ENCODE measurements around the gene RTN4RL1. TPM values are rescaled to one million over a fixed set of nuclear protein-coding genes. Genes with fewer than 3 reads are reported as not detected.

RTN4RL1 gene, protein sequence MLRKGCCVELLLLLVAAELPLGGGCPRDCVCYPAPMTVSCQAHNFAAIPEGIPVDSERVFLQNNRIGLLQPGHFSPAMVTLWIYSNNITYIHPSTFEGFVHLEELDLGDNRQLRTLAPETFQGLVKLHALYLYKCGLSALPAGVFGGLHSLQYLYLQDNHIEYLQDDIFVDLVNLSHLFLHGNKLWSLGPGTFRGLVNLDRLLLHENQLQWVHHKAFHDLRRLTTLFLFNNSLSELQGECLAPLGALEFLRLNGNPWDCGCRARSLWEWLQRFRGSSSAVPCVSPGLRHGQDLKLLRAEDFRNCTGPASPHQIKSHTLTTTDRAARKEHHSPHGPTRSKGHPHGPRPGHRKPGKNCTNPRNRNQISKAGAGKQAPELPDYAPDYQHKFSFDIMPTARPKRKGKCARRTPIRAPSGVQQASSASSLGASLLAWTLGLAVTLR
- polyA plus RNA-seq (ENCODE audit: insufficient read length in 4 of 4), result 1 to 10 TPM in 3 of 4 donors, under 1 TPM in 1; 0.69 to 2.2 (median 1.8) TPM

DNA sequence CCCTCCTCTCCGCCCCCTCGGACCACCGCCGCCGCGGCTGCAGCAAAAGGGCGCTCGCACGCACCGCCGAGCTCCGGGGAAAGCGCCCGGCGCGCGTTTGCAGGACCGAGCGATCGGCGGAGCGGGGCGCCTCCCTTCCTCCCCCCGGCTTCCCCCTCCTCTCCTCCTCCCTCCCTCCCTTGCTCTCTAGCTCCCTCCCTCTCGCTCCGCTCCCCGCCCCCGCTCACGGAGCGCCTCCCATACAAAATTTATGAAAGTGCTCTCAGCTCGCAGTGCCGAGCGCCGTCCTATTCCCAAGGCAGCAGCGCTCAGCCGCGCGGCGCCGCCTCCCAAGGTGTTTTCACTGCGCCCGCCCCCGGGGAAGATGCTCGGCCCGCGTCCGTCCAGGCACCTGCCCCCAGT lies at the start of gene RTN4RL1:
TSS of gene RTN4RL1 (minus strand) at position 115 of the 402 bp plus-strand sequence. CDS start 469 bp downstream, outside the sequence.
- no peak for DNase-seq (ENCODE audit: low read depth in 4 of 4, low spot score in 2 of 4)

DNA sequence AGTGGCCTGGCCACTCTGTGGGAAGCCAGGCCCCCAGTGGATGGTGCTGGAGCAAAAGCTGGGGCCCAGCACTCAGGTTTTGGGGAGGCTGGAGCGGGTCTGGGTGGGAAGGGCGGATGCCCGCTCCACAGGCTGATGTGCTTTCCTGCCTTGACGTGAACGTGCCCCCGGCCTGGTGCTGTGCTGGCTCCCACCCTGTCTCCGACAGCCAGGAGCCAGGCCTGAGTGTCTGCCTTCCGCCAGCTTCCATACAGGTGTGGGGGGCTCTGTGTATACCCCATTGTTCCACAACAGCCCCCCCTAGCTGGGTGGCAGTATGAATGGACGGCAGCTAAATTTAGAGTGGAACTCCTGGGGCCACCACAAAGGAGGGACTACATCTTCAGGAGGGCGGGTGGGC lies 49.8 kb upstream of the RTN4RL1 start:
- DNase-seq (ENCODE audit: low read depth in 4 of 4, low spot score in 2 of 4), result no peak

DNA sequence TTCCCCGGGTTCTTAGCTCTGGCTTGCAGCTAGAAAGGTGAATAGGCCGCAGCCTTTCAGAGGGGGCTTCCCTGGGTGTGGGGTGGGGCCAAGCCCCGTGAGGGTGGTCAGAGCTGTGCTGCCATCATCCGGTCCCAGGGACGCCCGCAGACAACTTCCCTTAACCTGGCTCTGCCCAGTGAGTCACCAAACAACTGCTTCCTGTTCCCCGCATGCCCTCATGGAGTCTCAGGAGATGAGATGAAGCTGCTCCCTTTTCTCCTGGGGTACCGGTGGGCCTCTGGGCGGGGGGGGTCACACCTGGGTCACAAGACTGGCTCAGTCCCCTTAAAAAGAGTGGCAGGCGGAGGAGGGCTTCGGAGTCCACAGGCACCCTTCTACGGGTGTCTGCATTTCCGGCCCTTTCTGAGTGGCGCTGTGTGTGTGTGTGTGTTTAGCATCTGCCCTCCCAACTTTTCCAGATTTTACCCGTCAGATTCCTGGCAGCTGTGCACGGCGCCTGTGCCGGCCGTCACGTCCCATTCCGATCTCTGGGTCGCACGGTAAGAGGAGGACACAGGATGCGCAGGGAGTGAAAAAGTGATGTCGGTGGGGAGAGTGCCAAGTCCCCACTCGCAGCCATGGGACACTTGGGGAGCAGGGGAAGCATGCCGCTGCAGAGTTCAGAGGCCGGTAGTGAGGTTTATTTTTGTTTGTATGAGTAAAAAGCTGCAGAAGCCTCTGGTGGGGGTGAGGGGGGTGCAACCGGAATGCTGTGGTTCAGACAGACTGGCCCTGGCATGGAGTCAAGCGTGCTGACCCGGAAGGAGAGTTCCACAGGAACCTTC lies 46.5 kb upstream of the RTN4RL1 start:
- no peak for DNase-seq (ENCODE audit: low read depth in 4 of 4, low spot score in 2 of 4)

DNA sequence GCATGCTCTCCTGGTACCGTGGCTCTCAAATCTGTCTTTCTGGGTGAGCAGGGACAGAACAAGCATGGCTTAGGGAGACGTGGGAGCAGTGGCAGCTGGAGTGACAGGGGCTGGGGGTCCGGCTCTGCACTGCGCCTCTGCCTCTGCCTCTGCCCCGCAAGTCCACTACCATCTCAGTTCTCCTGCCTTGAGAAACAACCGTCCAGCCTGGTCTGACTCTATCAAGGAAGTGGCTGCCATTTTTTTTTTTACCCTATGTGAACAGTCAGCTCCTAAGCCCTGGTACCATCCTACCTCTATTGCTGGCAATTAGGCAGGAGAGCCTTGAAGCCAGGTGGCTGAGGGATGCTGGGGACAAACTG lies 45.9 kb upstream of the RTN4RL1 start:
- no peak for DNase-seq (ENCODE audit: low read depth in 4 of 4, low spot score in 2 of 4)

DNA sequence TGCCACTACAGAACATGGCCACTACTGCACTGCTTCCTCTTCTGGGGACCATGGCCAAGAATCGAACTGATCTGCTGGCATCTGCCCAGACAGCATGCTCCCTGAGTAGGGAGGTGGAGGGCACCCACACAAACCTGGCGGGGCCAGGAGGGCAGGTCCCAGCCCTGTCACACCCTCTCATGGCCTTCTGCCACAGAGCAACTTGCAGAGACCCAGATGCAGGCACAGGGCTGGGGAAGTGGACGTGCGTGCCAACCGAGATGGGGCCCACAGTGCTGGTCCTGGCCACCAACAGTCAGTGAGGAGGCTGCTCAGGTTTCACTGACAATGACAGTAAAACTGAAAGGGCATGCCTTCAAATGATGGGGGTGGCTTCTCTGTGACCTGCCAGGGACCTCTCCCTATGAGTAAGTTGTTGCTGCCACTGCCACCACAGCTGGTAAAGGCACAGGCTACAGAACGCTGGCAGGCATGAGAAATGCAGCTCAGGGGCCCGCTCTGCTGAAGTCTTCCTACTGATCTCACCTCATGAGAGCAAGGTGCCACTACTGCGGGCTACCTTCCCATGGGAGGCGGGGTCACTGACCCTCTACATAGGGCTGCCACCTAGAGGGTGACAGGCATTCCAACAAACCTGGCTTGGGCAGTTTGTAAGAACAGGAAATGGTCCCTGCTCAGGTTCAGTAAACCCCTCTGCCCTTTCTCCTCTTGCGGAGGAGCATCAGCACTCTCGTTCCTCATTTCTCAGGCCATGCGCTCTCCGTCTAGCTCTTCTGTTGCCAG lies 45.3 kb upstream of the RTN4RL1 start:
- DNase-seq (ENCODE audit: low read depth in 4 of 4, low spot score in 2 of 4), result no peak

DNA sequence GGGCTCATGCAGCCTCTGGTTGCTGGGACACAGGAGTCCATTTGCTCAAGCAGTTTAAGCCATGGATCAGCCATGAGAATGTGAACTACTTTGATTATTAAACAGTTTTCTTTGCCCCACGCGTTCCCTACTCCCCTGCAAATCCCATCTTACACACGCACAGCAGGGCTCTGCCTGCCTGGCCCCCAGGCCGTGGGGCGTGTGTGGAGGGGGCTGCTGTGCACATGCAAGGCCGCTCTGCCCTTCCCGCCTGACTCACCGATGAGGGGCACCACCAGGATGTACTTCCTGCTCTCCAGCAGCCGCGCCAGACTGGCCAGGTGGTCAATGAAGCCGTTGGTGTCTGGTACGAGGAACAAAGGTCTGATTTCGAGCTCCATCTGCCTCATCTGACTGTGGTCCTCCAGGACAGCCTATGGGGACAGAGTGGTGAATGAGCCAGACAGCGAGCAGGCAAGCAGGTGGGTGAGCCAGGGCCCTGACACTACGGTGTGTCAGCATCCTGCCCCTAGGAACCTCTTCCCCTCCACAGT lies 43.5 kb upstream of the RTN4RL1 start:
- DNase-seq (ENCODE audit: low read depth in 4 of 4, low spot score in 2 of 4), result no peak

DNA sequence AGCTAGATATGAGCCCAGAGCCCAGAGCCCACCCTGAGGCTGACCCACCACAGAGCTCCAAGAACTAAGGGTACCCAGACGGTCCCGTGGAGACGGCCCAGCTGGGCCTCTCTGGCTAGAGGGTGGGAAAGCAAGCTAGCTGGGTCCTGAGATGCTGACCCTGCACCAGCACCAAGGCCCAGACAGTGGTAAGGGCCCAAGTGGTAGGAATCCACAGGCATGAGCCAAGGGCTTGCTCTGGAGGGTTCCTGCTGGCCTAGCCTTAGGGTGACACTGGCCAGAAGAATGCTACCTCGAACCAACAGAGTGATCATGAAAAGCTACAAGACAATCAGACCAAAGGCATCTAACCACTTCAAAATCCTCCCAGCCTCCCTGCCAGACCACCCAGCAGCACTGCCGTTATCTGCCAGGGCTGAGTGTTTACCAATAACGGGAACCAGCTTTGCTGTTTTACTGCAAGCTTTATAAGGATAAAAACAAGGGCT lies 42.9 kb upstream of the RTN4RL1 start:
- no peak for DNase-seq (ENCODE audit: low read depth in 4 of 4, low spot score in 2 of 4)

DNA sequence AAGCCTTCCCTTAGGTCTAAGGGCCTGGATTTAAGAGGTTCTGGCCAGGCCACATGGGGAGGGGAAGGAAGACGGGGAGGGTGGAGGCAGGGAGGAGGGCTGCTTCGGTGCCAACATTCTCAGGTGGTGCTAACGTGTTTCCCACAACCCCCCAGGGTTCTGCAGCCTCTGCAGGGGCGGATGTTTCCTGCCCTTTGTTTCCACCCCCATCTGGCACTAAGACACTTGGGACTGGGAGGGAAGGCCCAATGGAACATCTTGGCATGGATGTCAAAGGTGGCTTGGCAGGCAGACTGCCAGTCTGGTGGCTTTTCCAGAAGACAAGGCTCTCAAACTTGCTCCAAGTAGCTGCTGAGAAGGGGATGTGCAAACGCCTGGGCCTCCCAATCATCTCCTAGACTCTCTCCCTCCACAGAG lies 42.5 kb upstream of the RTN4RL1 start:
- DNase-seq (ENCODE audit: low read depth in 4 of 4, low spot score in 2 of 4), result no peak

DNA sequence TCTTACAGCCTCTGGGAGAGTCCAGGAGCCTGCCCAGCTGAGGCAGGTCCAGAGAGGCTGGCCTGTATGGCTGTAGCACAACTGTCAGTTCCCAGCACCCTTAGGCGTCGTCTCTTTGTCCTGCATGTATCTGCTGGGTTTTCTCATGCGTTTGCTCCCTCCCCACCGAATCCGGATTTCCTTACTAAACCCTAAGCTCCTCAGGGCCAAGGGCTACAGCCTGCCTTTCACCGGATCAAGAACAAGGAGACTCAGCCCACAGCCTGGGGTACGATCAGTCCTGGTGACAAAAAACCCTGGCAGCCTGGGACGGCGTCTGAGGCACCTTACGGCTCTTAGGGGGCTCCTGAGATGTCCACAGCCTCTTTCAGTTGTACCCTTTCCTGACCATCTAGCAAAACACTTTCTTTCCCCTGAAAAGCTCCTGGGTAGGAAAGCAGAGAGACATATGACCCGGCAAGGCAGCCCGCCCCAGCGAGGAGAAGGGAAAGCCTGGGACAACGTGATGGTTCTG lies 42.0 kb upstream of the RTN4RL1 start:
- no peak for DNase-seq (ENCODE audit: low read depth in 4 of 4, low spot score in 2 of 4)

DNA sequence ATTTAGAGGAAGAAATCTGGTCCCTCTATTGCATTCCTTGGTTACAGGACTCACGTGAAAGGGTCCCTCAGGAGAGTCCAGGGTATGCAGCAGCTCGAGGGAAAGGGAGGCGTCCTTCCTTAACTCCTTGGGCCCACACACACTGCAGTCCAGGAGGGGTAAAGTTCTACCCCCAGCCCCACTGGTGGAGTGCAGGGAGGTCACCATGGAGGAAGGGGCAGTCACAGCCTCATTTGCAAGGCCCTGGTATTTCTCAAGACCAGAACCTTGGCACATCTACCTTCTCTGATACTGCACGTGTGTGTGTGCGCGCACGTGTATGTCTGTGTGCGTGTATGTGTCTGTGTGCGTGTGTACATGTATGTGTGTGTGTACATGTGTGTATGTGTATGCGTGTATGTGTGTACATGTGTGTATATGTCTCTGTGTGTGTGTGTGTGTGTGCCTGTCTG lies 40.8 kb upstream of the RTN4RL1 start:
- DNase-seq (ENCODE audit: low read depth in 4 of 4, low spot score in 2 of 4), result no peak

DNA sequence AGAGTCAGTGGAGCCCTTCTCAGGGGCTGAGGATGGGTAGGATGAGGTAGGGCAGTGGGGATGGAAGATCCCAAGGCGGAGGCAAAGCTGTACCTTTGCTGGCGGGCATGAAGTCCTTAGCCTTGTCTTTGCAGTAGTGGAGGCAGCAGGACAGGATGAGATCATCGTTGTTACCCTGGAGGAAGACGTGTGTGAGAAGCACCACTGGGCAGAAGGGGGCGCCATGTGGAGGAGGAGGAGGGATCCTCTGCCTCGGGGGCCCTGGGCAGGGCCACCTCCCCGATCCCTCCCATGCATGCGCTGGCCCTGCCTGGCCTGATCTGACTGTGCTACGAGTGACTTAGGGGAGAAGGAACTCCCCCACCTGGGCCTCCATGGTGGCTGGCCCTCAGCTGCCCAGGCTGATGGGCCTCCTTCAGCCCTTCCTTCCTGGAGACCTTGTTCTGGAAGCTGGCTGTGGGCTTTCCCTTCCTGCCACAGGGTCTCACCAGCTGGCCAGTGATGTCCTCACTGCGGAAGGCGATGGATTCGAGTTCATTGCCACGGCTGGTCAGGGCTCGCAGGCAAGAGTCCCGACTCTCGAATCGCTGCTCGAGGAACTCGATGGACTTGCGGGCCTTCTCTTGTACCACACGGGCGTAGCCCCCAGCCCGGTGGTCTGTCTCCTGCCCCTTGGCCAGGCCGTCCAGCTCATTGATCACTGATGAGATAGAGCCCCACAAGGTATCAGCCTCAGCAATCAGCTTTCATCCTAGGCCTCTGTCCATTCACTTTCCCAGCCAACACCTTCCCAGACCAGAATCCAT lies 40.0 kb upstream of the RTN4RL1 start:
- DNase-seq (ENCODE audit: low read depth in 4 of 4, low spot score in 2 of 4), result no peak

DNA sequence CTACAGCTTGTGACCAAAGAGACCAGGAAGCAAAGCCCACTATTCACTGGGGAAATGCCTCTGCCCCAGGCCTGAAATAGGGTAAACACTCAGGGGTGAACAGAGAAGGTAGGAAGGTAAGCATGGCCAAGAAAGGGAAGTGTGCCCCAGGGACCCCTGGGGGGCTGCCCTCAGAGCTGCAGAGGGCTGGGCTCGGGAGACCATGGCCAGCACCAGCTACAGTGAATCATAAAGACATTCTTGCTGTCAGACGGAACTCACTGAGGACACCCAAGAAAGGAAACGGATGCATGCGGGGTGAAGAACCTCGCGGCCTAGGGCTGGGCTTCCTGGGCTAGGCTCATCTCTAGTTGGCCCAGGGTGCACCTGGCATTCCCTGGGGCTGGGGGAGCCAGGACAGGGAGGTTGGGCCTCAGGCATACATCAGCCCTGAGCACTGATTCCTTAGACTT lies 39.4 kb upstream of the RTN4RL1 start:
- no peak for DNase-seq (ENCODE audit: low read depth in 4 of 4, low spot score in 2 of 4)

DNA sequence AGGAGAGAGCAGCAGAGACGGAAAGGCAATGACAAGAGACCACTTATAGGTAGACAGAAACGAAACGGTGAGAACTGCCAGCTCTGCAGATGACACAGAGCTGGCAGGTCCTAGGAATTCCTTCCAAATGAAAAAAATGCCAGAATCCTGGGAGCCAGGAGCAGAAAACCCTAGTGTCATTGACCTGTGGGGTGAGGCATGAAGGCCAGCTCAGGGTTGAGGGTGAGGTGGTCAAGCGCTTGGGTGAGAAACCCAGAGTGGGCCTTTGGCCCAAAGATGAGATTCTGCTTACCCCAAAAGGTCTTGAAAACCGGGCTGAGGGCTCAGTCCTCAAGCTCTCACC lies 39.0 kb upstream of the RTN4RL1 start:
- no peak for DNase-seq (ENCODE audit: low read depth in 4 of 4, low spot score in 2 of 4)

DNA sequence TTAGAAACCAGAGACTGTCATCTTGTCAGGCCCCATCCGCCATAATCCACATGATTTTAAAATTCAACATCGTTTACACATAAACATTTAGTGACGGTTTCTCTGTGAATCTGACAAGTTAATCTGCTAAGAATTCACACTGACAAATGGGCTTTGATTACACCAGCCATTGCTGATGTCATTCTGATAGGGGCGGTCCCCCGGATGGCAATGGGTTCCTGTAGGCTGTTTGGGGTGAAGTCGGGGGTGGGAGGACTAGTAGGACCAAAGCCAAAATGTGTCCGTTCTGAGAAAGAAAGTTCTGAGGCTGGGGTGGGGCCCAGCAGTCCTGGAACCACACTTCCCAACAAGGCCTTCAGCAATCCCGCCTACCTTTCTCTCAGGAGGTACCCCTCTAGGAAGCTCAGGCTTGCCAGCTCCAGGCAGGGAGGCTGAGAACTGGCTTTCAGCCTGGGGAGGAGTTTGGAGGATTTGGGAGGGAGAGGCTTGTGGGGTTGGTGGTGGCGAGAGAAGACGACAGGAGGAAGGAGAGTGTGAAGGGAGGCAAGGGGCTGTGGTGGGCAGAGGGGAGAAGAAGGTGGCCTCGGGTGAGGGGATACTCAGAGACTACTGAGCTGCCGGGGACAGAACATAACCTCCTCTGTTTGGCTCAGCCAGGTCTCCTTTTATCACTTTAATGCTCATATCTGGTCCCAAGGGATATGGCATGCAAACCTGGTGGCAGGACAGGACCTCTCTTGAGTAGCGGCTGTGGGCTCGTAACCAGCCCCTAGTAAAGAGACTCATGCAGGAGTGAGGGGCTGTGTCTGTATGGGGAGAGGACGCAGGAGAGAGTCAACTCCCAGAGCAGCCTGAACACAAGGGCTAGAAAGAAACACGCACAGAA lies 38.4 kb upstream of the RTN4RL1 start:
- DNase-seq (ENCODE audit: low read depth in 4 of 4, low spot score in 2 of 4), result no peak

DNA sequence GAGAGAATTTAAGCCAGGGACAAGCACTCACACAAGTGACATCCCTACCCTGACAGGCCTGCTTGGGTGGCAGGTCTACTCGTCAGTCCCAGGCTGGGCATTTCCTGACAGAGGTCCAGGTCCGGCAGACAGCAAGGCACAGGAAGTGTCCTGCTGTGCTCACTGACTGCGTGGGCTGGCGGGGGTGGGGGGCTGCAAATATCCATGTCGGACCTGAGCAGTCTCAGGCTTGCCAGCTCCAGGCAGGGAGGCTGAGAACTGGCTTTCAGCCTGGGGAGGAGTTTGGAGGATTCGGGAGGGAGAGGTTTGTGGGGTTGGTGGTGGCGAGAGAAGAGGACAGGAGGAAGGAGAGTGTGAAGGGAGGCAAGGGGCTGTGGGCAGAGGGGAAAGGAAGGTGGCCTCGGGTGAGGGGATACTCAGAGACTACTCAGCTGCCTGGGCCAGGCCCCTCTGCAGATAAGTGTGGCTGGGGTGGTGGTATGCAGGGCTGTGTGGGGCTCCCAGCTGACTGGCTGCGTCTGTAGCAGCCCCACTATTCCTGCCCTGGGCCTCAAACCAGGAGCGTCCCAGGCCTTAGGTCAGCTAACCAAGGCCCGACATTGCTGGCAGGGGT lies 37.5 kb upstream of the RTN4RL1 start:
- DNase-seq (ENCODE audit: low read depth in 4 of 4, low spot score in 2 of 4), result no peak

DNA sequence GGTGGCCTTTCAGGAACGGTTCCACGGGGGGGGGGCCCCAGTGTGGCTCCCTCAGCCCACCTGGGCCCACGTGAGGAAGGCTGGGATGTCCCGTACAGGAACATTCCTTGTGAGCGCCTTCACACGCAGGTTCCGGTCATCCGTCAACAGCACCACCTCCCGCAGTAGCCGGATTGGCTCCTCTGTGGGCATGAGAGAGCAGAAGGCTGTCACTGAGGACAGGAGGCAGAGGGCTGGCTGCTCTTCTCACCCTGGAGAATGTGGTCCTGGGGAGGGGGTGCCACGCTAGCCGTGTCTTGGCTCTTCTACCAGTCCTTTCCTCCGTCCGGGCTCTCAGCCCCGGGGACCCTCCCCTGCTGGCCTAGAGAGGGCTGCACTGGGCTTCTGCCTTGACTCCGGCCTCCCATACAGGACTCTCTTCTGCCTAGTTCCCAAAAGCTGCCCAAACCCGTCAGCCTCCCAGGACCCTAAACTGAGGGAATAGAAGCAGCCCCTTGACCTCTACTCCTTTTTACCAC lies 36.4 kb upstream of the RTN4RL1 start:
- no peak for DNase-seq (ENCODE audit: low read depth in 4 of 4, low spot score in 2 of 4)

DNA sequence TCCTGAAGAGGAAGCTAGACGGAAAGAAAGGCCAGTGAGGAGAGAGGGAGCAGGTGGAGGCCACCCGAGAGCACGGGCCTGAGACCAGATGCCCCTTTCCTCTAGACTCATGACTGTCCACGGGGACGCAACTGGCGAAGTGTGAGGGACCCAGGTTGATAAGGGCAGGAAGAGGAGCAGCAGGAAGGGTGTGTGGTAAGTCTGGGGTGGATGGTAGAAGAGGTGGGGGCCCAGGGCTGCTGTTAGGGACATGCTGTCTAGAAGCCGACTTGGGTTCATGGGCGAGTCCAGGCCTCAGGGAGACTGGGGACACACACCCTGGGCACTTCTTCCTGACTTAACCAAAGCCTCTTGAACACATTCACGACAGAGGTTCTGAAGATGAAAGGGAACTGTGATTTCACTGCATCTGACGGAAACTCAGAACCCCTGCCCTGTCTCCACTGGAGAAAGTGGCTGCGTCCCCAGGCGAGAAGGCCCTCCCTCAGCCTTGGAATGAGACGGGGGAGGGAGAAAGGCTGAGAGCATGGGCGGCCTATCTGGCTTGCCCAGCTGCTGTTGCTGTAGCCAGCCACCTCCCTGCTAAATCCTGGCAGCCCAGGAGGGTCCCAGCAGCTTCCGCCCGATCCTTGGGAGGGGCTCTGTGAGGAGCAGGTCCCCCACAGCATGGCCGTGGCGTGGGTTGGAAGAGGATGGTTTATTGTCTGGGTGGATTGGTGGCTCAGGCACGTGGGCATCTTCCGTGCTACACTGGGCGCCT lies 35.7 kb upstream of the RTN4RL1 start:
- no peak for DNase-seq (ENCODE audit: low read depth in 4 of 4, low spot score in 2 of 4)
